Stimulated activated CD8-positive, alpha-beta memory T cell treated with anti-CD3 and anti-CD28 coated beads, Interleukin-7, amount 100 ng/mL, for 48 hours (primary cell): Measurements from ENCODE around the gene RASA1.
"Not testable (repeated sequence)": the region's sequence is repeated elsewhere in the genome, so short reads cannot be mapped to it uniquely, and the experiment has no call there.

Experiments used
- DNase-seq, 2 donors: peaks; one replicate each; pipeline ENCODE4 v3.0.0-alpha.2; 2020; ENCODE audit warnings: low read depth in 1 of 2; ENCODE audit errors: extremely low read depth in 1 of 2

The RASA1 gene

DNA sequence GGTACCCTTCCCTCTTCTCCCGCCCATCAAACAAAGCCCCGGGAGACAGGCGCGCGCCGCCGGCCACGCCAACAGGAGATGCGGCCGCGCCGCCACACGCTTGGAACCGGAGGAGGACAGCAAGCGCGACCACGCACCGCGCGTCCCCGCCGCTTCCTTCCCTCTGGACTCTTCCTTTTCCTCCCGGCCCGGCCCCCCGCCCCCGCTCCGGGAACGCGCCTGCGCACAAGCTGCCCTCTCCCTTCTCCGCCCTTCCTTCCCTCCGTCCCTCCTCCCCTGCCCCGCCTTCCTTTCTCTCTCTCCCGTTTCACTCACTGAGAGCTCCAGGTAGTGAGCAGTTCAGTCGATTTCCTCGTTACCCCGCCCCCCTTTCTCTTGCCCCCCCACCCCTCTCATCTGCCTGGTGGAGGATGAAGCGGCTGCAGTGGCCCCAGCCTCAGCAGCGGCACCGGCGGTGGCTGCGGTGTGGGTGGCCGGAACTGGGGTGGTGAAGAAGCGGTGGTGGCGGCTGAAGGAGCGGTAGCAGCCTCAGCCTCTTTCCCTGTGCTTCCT is at the start of gene RASA1:
Gene RASA1, plus strand, starts transcription at position 310 of the 552 bp plus-strand sequence. CDS start 569 bp downstream, outside the sequence.
- DNase-seq: peak; percentile 82 to 90

DNA sequence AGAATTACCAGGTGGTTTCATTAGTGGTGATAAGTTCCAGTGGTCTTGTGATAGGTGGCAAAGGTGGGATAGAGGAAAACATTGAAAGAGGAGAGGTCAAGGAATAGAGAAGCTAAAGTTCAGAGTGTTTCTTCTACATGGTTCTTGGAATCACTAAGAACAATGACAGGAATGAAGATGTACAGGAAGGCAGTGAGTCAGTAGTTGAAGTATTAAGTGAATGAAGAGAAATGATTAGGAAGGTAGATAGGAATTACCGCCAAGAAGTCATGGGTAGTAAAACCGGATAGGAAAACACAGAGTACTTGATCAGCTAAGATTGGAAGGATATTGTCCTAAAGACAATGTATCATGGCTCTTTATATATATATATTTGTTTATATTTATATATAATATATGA is 37.9 kb upstream of the RASA1 start:
- no peak for DNase-seq

- no peak for DNase-seq
These were observed 36.5 kb upstream of the RASA1 start for GRCh38 chr5:87231037-87231808.

DNA sequence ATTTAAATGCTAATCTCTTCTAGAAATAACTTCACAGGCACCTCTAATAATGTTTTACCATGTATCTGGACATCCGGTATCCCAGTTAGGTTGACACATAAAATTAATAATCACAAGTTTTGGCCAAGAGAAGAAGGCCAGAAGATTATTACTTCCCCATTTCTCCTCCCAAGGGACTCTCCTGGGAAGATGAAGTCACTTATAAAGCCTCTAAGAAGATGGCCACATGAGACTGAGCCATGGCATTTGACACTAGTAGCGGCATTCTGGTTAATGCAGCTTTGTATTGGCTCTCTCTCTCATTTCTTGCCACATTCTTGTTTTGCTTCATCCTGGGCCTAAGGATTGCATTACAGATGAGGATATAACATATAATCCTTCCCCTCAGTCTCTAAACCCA is 34.5 kb upstream of the RASA1 start:
- DNase-seq: no peak

GRCh38 chr5:87241555-87241954 is 26.1 kb upstream of the RASA1 start:
- no peak for DNase-seq

DNA sequence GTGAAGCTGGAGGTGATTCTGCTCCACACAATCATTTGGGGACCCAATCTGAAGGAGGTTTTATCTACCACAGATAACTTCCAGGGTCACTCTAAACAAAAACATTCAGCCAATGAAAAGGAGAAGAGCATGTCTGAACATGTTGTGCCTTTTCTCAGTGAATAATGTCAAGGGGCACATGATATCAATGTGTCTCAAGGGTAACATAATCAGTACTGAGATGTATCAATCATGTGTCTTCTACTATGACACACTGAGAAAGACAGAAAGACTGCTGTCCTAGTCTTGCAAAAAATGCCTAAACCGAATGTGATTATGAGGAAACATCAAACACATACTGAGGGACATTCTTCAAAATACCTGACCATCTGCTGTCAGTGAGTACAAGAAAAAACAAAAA is 25.4 kb upstream of the RASA1 start:
- DNase-seq: no peak

DNA sequence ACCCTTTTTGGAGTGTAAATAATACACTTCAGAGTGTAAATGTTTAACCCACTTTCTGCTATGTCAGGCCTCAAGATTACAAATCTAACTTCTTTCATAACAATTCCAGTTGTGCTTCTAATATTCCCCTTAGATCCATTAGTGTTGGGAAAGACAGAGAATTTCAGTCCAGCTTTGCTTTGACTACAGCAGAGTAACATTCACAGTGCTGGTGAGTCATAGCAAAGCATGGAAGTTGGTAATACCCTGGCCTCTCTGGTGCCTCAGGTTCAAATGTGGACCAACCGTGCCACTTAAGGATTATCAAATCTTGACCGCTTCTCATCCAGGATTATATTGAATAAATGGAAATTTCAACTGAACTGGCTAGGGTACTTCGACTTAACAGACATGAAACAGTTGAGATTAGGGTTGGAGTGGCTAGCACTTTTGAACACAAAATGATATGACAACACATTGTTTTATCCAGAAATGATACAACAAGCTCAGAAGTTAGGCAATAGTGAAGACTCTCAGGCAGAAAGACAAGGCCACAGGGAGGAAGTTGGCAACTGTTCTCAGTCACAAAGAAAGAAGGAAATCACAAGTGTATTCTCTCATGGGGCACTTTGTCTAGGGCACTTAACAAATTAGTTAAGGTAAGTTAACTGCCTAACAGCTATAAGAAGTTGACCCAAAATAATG is 24.4 kb upstream of the RASA1 start:
- no peak for DNase-seq

- DNase-seq: no peak
These were observed 22.2 kb upstream of the RASA1 start for GRCh38 chr5:87245451-87245850.

DNA sequence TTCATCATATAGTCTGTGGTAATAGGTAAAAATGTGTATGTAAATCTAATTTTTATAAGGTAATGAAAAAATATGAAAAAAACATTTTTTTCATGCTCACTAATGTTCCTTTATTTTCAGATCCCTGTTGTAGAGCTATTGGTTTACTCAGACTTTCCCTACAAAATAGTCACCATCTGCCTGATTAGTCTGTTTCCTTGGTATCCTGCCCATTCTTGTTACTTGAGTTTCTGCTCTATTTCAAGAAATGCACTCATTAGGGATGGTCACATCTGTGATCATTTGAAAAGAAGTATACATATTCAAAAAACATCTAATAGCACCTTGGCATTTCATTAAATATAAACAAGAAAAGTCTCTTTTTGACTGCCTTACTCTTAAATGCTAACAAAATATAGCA is 21.6 kb upstream of the RASA1 start:
- DNase-seq: no peak

- DNase-seq: no peak
These were observed 15.4 kb upstream of the RASA1 start for GRCh38 chr5:87252283-87252605.

DNA sequence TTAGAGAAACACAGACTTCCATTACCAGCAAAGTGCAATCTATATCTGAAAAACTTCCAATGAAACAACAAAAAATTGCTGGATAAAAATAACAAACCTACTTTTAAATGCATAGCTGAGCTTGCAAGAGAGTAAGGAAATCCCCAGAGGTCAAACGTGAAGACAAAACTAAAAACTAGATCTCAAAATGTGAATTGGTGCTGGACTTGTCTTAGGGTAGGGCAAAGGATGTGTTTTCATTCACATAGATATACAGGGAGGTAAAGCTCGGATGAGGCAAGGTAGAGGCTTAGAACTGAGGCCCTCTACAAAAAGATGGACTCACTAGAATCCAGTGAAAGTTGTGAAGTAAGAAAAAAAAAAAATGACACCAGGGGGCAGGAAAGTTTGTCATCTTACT is 13.6 kb upstream of the RASA1 start:
- no peak for DNase-seq

GRCh38 chr5:87258507-87258906 is 9.2 kb upstream of the RASA1 start:
- no peak for DNase-seq

DNA sequence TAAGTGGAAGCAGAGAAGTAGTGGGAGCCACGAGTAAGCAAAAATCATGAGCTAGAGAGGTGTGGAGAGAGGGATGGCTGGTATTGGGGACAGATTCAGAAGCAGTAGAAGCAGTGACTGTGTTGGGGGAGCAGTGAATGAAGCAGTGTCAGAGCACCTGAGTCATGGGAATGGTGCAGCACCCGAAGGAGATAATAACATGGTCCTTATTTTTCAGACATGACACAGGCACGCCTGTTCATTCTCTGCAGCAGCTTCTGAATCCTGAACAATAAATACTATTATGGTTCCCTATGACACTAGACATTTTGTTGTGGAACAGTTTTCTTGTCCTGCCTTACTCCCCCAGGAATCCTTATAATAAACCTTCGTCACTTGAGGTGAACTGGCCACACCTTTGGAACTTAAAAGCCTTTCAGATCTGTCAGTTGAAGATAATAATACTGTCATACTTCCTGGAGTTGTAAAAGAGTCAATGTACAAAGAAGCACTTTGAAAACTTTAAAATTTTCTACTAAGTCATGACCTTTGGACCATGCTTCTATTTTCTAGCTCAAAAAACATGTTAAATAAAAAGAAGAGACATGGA is 7.0 kb upstream of the RASA1 start:
- DNase-seq: no peak

GRCh38 chr5:87263498-87263897 is 4.2 kb upstream of the RASA1 start:
- DNase-seq: no peak

GRCh38 chr5:87266914-87267573 is 639 bp upstream of the RASA1 start:
- DNase-seq: no peak

DNA sequence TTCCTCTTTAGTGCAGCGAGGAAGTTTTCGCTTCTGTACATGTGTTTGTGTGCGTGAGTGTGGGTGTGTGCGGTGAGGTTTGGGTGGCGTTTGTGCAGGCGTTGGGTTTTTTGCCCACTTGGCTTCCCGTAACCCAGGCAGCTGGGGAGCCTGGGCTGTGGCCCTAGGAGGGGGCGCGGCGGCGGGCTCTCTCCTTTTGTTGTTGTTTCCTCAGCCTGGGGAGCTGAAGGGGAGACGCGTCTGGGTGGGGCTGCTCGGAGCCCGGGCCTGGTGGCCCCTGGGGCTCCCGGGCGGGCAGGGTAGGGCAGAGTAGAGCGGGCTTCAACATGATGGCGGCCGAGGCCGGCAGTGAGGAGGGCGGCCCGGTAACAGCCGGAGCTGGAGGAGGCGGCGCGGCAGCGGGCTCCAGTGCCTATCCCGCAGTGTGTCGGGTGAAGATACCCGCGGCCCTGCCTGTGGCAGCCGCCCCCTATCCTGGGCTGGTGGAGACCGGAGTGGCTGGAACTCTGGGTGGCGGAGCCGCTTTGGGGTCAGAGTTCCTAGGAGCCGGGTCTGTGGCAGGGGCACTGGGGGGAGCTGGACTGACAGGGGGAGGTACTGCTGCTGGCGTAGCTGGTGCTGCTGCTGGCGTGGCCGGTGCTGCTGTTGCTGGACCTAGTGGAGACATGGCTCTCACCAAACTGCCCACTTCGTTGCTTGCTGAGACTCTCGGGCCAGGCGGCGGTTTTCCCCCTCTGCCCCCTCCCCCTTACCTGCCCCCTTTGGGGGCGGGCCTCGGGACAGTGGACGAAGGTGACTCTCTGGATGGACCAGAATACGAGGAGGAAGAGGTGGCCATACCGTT is 665 bp downstream of the RASA1 start:
- DNase-seq: peak; percentile 53 to 65

GRCh38 chr5:87268970-87269377 is 1.3 kb downstream of the RASA1 start:
- DNase-seq: no peak

GRCh38 chr5:87270888-87271287 is 3.2 kb downstream of the RASA1 start:
- DNase-seq: not testable (repeated sequence)

- no peak for DNase-seq
These were observed 9.0 kb downstream of the RASA1 start for GRCh38 chr5:87276655-87277054.

- no peak for DNase-seq
These were observed 9.7 kb downstream of the RASA1 start for GRCh38 chr5:87277279-87277835.
